Measurements from ENCODE around the gene PLN.

PLN gene

GRCh38 chr6:118524686-118525085 is 23.4 kb upstream of the PLN start:
- Histone ChIP-seq H3K9me3 (ENCODE audit: insufficient read depth, low read length) (no peaks in the 10 kb centered on the region), H3K36me3 (ENCODE audit: insufficient read depth, insufficient read length, low read length) (peaks cover 2% of the 10 kb centered on the region), H3K4me3 (ENCODE audit: insufficient read length, low read depth) (no peak overlapping the region), H3K9ac (ENCODE audit: insufficient read length, low read depth) (no peak overlapping the region), H3K4me1 (ENCODE audit: insufficient read depth, insufficient read length) (no peaks in the 10 kb centered on the region), H3K27me3 (ENCODE audit: insufficient read depth, insufficient read length) (no peaks in the 10 kb centered on the region)
- TF ChIP-seq ZNF274 (IDR thresholded peaks at IDR 0.05; ENCODE audit: low read depth, low read length) (no peak), SUZ12 (IDR thresholded peaks at IDR 0.05; ENCODE audit: extremely low read depth, insufficient read depth, insufficient read length) (no peak), YY1 (IDR thresholded peaks at IDR 0.05; ENCODE audit: insufficient read depth, insufficient read length) (no peak)
- DNase-seq (ENCODE audit: low read depth, low spot score), result no peak

- TF ChIP-seq ZNF274 (IDR thresholded peaks at IDR 0.05; ENCODE audit: low read depth, low read length), result no peak
- TF ChIP-seq YY1 (IDR thresholded peaks at IDR 0.05; ENCODE audit: insufficient read depth, insufficient read length), result no peak
- H3K9me3 ChIP-seq (ENCODE audit: insufficient read depth, low read length), result no peaks in the 10 kb centered on the region
- DNase-seq (ENCODE audit: low read depth, low spot score), result no peak
- H3K4me1 ChIP-seq (ENCODE audit: insufficient read depth, insufficient read length), result no peaks in the 10 kb centered on the region
- no peak overlapping the region for H3K9ac ChIP-seq (ENCODE audit: insufficient read length, low read depth)
- H3K4me3 ChIP-seq (ENCODE audit: insufficient read length, low read depth), result no peak overlapping the region
- H3K27me3 ChIP-seq (ENCODE audit: insufficient read depth, insufficient read length), result no peaks in the 10 kb centered on the region
- peaks cover 2% of the 10 kb centered on the region for H3K36me3 ChIP-seq (ENCODE audit: insufficient read depth, insufficient read length, low read length)
These were observed 21.9 kb upstream of the PLN start for GRCh38 chr6:118525913-118526780.

GRCh38 chr6:118528129-118528528 is 20.0 kb upstream of the PLN start:
- Histone ChIP-seq H3K9me3 (ENCODE audit: insufficient read depth, low read length) (no peaks in the 10 kb centered on the region), H3K4me3 (ENCODE audit: insufficient read length, low read depth) (no peak overlapping the region), H3K4me1 (ENCODE audit: insufficient read depth, insufficient read length) (no peaks in the 10 kb centered on the region), H3K9ac (ENCODE audit: insufficient read length, low read depth) (no peak overlapping the region), H3K36me3 (ENCODE audit: insufficient read depth, insufficient read length, low read length) (no peaks in the 10 kb centered on the region), H3K27me3 (ENCODE audit: insufficient read depth, insufficient read length) (no peaks in the 10 kb centered on the region)
- DNase-seq (ENCODE audit: low read depth, low spot score), result no peak
- TF ChIP-seq ZNF274 (IDR thresholded peaks at IDR 0.05; ENCODE audit: low read depth, low read length) (no peak), SUZ12 (IDR thresholded peaks at IDR 0.05; ENCODE audit: extremely low read depth, insufficient read depth, insufficient read length) (no peak), YY1 (IDR thresholded peaks at IDR 0.05; ENCODE audit: insufficient read depth, insufficient read length) (no peak)

- no peak overlapping the region for H3K9ac ChIP-seq (ENCODE audit: insufficient read length, low read depth)
- H3K4me1 ChIP-seq (ENCODE audit: insufficient read depth, insufficient read length), result no peaks in the 10 kb centered on the region
- H3K9me3 ChIP-seq (ENCODE audit: insufficient read depth, low read length), result no peaks in the 10 kb centered on the region
- no peaks in the 10 kb centered on the region for H3K36me3 ChIP-seq (ENCODE audit: insufficient read depth, insufficient read length, low read length)
- no peak for DNase-seq (ENCODE audit: low read depth, low spot score)
- no peak overlapping the region for H3K4me3 ChIP-seq (ENCODE audit: insufficient read length, low read depth)
- no peak for TF ChIP-seq SUZ12 (IDR thresholded peaks at IDR 0.05; ENCODE audit: extremely low read depth, insufficient read depth, insufficient read length)
- TF ChIP-seq ZNF274 (IDR thresholded peaks at IDR 0.05; ENCODE audit: low read depth, low read length), result no peak
- TF ChIP-seq YY1 (IDR thresholded peaks at IDR 0.05; ENCODE audit: insufficient read depth, insufficient read length), result no peak
- H3K27me3 ChIP-seq (ENCODE audit: insufficient read depth, insufficient read length), result no peaks in the 10 kb centered on the region
These were observed 18.3 kb upstream of the PLN start for GRCh38 chr6:118529756-118530155.

- Histone ChIP-seq H3K9me3 (ENCODE audit: insufficient read depth, low read length) (no peaks in the 10 kb centered on the region), H3K4me3 (ENCODE audit: insufficient read length, low read depth) (no peak overlapping the region), H3K36me3 (ENCODE audit: insufficient read depth, insufficient read length, low read length) (no peaks in the 10 kb centered on the region), H3K4me1 (ENCODE audit: insufficient read depth, insufficient read length) (no peaks in the 10 kb centered on the region), H3K9ac (ENCODE audit: insufficient read length, low read depth) (no peak overlapping the region), H3K27me3 (ENCODE audit: insufficient read depth, insufficient read length) (no peaks in the 10 kb centered on the region)
- no peak for DNase-seq (ENCODE audit: low read depth, low spot score)
- TF ChIP-seq YY1 (IDR thresholded peaks at IDR 0.05; ENCODE audit: insufficient read depth, insufficient read length) (no peak), SUZ12 (IDR thresholded peaks at IDR 0.05; ENCODE audit: extremely low read depth, insufficient read depth, insufficient read length) (no peak), ZNF274 (IDR thresholded peaks at IDR 0.05; ENCODE audit: low read depth, low read length) (no peak)
These were observed 17.2 kb upstream of the PLN start for GRCh38 chr6:118530942-118531341.

GRCh38 chr6:118535176-118535844 is 12.8 kb upstream of the PLN start:
- Histone ChIP-seq H3K4me1 (ENCODE audit: insufficient read depth, insufficient read length) (no peaks in the 10 kb centered on the region), H3K36me3 (ENCODE audit: insufficient read depth, insufficient read length, low read length) (no peaks in the 10 kb centered on the region), H3K9me3 (ENCODE audit: insufficient read depth, low read length) (no peaks in the 10 kb centered on the region), H3K27me3 (ENCODE audit: insufficient read depth, insufficient read length) (no peaks in the 10 kb centered on the region), H3K9ac (ENCODE audit: insufficient read length, low read depth) (no peak overlapping the region), H3K4me3 (ENCODE audit: insufficient read length, low read depth) (no peak overlapping the region)
- TF ChIP-seq SUZ12 (IDR thresholded peaks at IDR 0.05; ENCODE audit: extremely low read depth, insufficient read depth, insufficient read length) (no peak), ZNF274 (IDR thresholded peaks at IDR 0.05; ENCODE audit: low read depth, low read length) (no peak), YY1 (IDR thresholded peaks at IDR 0.05; ENCODE audit: insufficient read depth, insufficient read length) (no peak)
- DNase-seq (ENCODE audit: low read depth, low spot score), result no peak

GRCh38 chr6:118536478-118536877 is 11.6 kb upstream of the PLN start:
- Histone ChIP-seq H3K9ac (ENCODE audit: insufficient read length, low read depth) (no peak overlapping the region), H3K4me1 (ENCODE audit: insufficient read depth, insufficient read length) (no peaks in the 10 kb centered on the region), H3K36me3 (ENCODE audit: insufficient read depth, insufficient read length, low read length) (no peaks in the 10 kb centered on the region), H3K4me3 (ENCODE audit: insufficient read length, low read depth) (no peak overlapping the region), H3K27me3 (ENCODE audit: insufficient read depth, insufficient read length) (no peaks in the 10 kb centered on the region), H3K9me3 (ENCODE audit: insufficient read depth, low read length) (no peaks in the 10 kb centered on the region)
- no peak for TF ChIP-seq SUZ12 (IDR thresholded peaks at IDR 0.05; ENCODE audit: extremely low read depth, insufficient read depth, insufficient read length)
- no peak for TF ChIP-seq ZNF274 (IDR thresholded peaks at IDR 0.05; ENCODE audit: low read depth, low read length)
- no peak for TF ChIP-seq YY1 (IDR thresholded peaks at IDR 0.05; ENCODE audit: insufficient read depth, insufficient read length)
- DNase-seq (ENCODE audit: low read depth, low spot score), result no peak

Data from NT2/D1 (cell line).